Measurements from ENCODE around the gene SRP68.

The SRP68 gene

GRCh38 chr17:76111956-76112355 lies 39.6 kb upstream of the SRP68 start:
- TF ChIP-seq REST (IDR thresholded peaks at IDR 0.05; ENCODE audit: insufficient read depth in 1 of 2, low read depth in 2 of 2, low read length in 2 of 2) (no peak), FOXP2 (optimal IDR thresholded peaks at IDR 0.05; ENCODE audit: borderline replicate concordance, extremely low read depth, extremely low read length, insufficient read depth) (no peak), SIN3A (IDR thresholded peaks at IDR 0.05; ENCODE audit: borderline replicate concordance, insufficient read depth, low read length) (no peak), POLR2AphosphoS5 (IDR thresholded peaks at IDR 0.05; ENCODE audit: low read depth, low read length) (no peak), TAF1 (IDR thresholded peaks at IDR 0.05; ENCODE audit: borderline replicate concordance, insufficient read depth, low read length) (no peak)

DNA sequence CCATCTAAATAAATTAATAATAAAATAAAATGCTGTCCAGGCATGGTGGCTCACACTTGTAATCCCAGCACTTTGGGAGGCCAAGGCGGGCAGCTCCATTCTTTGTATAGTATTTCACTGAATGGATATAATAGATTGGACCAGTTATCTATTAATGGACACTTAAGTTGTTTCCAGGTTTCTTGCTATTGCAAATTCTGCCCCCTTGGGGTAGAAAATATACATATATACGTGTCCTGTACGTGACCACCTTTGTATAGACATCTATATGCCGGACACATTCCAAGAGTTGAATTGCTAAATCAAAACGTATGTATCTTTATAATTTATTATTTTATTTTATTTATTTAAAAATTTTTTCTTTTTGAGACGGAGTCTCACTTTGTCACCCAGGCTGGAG lies 35.2 kb upstream of the SRP68 start:
- TF ChIP-seq POLR2AphosphoS5 (IDR thresholded peaks at IDR 0.05; ENCODE audit: low read depth, low read length) (no peak), REST (IDR thresholded peaks at IDR 0.05; ENCODE audit: insufficient read depth in 1 of 2, low read depth in 2 of 2, low read length in 2 of 2) (no peak), SIN3A (IDR thresholded peaks at IDR 0.05; ENCODE audit: borderline replicate concordance, insufficient read depth, low read length) (no peak)

DNA sequence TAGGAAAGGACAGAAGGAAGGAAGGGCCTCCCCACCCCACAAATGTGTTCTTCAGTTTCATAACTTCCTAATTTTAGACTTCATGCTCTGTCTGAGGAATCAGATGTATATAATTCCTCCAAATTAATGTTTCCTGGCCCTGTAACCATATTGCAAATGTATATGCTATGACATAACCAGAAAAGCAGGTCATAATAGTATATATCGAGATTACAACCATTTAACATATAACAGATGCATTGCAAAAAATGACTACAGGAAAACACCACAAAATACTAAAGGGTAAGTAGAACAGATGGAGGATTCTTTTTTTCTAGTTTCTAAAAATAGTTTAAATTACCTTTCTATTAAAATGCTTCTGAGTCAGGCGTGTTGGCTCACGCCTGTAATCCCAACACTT lies 34.4 kb upstream of the SRP68 start:
- no peak for TF ChIP-seq FOXP2 (optimal IDR thresholded peaks at IDR 0.05; ENCODE audit: borderline replicate concordance, extremely low read depth, extremely low read length, insufficient read depth)
- no peak for TF ChIP-seq POLR2AphosphoS5 (IDR thresholded peaks at IDR 0.05; ENCODE audit: low read depth, low read length)
- no peak for TF ChIP-seq TAF1 (IDR thresholded peaks at IDR 0.05; ENCODE audit: borderline replicate concordance, insufficient read depth, low read length)
- no peak for TF ChIP-seq REST (IDR thresholded peaks at IDR 0.05; ENCODE audit: insufficient read depth in 1 of 2, low read depth in 2 of 2, low read length in 2 of 2)
- no peak for TF ChIP-seq SIN3A (IDR thresholded peaks at IDR 0.05; ENCODE audit: borderline replicate concordance, insufficient read depth, low read length)

DNA sequence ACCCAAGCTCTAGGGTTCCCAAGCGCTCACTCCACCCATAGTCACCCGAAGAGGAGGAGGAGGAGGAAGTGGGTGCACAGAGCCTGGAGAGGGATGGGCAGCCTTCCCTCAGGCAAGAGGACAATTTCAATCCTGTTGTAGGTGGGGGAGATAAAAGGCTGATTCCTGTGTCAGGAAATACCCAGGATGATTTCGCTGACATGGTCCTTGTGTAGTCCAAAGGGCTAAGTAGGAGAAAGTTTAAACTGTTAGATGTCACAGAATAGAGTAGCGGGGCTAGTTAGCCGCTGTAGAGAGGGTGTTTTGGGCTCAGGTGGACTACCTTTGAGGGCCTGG lies 32.5 kb upstream of the SRP68 start:
- TF ChIP-seq TAF1 (IDR thresholded peaks at IDR 0.05; ENCODE audit: borderline replicate concordance, insufficient read depth, low read length), result no peak
- TF ChIP-seq FOXP2 (optimal IDR thresholded peaks at IDR 0.05; ENCODE audit: borderline replicate concordance, extremely low read depth, extremely low read length, insufficient read depth), result no peak
- no peak for TF ChIP-seq REST (IDR thresholded peaks at IDR 0.05; ENCODE audit: insufficient read depth in 1 of 2, low read depth in 2 of 2, low read length in 2 of 2)
- no peak for TF ChIP-seq SIN3A (IDR thresholded peaks at IDR 0.05; ENCODE audit: borderline replicate concordance, insufficient read depth, low read length)
- no peak for TF ChIP-seq POLR2AphosphoS5 (IDR thresholded peaks at IDR 0.05; ENCODE audit: low read depth, low read length)

DNA sequence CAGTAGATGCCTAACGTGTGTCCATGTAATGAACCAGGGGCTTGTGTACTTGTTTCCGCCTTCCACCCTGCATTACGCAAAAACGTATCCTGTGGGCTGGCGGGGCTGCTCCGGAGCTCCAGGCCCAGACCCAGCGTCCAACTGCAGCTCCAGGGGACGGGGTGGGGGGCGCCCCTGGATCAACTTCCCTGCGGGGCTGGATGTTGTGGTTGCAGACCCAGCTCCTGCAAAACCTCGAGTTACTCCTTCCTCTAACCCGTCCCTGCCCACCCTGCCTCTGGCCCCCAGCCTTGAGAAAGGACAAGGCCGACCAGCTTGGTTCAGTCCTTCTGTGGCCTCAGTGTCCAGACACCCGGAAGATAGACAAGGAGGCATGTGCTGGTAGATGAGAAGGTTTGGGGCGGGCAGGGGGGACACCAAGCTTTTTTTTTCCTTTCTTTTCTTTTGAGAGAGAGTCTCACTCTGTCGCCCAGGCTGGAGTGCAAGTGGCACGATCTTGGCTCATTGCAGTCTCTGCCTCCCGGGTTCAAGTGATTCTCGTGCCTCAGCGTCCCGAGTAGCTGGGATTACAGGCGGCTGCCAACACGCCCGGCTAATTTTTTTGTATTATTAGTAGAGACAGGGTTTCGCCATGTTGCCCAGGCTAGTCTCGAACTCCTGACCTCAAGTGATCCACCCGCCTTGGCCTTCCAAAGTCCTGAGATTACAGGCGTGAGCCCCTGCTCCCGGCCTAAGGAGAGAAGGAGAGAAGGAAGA lies 32.0 kb upstream of the SRP68 start:
- no peak for TF ChIP-seq REST (IDR thresholded peaks at IDR 0.05; ENCODE audit: insufficient read depth in 1 of 2, low read depth in 2 of 2, low read length in 2 of 2)
- TF ChIP-seq SIN3A (IDR thresholded peaks at IDR 0.05; ENCODE audit: borderline replicate concordance, insufficient read depth, low read length), result no peak
- no peak for TF ChIP-seq POLR2AphosphoS5 (IDR thresholded peaks at IDR 0.05; ENCODE audit: low read depth, low read length)
- no peak for TF ChIP-seq TAF1 (IDR thresholded peaks at IDR 0.05; ENCODE audit: borderline replicate concordance, insufficient read depth, low read length)
- TF ChIP-seq FOXP2 (optimal IDR thresholded peaks at IDR 0.05; ENCODE audit: borderline replicate concordance, extremely low read depth, extremely low read length, insufficient read depth), result no peak
